Measurements from ENCODE around the gene AUTS2. TPM values are rescaled to one million over a fixed set of nuclear protein-coding genes. Genes with fewer than 3 reads are reported as not detected.
"Not testable (repeated sequence)": the region's sequence is repeated elsewhere in the genome, so short reads cannot be mapped to it uniquely, and the experiment has no call there.

Gene AUTS2
- total RNA-seq, 1 donor from 2014 or later, result 71.3 TPM

DNA sequence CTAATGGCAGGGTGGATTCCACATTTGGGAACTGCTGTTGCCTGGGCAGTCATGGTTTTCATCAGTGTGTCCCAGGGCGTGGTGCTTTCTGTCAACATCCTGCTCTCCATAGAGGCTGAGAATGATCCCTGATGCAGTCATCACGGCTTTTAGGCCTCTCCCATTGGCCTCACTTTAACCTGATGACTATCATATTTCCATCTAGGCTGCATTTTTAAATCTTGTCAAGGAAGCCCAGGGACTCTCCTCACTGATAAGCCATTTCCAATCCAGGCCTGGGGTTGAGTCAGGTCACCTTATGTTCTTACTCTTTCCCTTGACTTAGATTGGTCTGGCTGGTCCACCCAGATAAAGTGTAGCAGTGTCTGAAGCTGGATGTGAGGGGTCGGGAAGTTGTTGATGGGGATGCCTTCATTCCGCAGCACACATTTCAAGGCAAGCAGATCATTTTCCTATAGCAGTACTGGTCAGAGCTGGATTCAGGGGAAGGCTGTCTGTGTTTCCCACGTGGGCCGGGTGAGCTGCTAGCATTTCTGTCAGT lies 177.0 kb downstream of the AUTS2 start:
- FAIRE-seq, result no peak
- DNase-seq (ENCODE audit: low spot score in 2 of 2), result no peak

DNA sequence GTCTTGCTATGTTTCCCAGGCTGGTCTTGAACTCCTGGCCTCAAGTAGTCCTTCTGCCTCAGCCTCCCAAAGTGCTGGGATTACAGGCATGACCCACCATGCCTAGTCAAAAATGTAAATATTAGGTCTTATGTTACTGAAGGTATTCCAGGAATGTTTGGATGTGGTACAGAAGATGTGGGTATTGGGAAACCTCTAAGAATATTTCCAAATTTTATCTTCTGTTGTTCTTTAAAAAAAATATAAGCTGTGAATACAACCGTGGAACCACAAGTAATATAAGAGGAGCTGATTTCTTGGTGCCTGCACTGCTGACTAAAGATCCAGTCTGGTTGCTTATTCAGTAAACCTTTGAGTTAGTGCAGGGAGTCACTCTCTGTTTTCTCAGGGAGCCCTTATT lies 178.3 kb downstream of the AUTS2 start:
- DNase-seq (ENCODE audit: low spot score in 2 of 2) (no peak), FAIRE-seq (no peak)

DNA sequence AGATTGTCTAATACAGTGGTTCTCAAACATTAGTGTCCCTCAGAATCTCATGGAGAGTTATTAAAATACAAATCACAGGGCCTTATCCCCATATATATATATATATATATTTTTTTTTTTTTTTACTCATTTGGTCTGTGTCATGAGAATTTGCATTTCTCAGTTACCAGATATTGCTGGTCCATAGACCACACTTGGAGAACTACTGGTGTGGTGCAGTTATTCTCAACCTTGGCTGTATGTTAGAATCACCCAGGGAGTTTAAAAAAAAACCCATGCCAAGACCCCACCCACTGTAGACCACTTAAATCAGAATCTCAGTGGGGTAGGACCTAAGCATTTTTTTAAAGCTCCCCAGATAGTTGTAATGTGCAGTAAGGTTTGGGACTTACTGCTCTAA lies 179.9 kb downstream of the AUTS2 start:
- no peak for FAIRE-seq

DNA sequence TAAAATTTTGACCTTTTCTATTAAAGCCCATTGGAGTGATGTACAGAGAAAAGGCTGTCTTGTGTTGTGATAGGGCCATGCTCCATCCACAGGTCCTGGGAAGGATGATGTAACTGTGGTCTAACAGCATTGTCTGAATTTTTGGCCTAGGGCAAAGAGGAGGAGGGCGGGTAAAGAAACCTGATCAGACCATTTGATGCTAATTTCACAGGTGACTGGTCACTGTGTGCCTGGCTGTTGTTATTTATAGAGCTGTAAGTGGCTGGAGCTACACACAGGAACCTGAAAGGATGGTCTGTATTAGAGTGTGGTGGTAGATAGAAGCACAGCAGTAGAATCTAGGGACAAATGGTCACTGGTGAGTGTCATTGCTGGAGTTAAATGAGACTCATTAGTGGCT lies 182.1 kb downstream of the AUTS2 start:
- DNase-seq (ENCODE audit: low spot score in 2 of 2), result no peak
- no peak for FAIRE-seq

More for the DNA sequence above, 179.9 kb downstream of the AUTS2 start:
- no peak for DNase-seq (ENCODE audit: low spot score in 2 of 2)

DNA sequence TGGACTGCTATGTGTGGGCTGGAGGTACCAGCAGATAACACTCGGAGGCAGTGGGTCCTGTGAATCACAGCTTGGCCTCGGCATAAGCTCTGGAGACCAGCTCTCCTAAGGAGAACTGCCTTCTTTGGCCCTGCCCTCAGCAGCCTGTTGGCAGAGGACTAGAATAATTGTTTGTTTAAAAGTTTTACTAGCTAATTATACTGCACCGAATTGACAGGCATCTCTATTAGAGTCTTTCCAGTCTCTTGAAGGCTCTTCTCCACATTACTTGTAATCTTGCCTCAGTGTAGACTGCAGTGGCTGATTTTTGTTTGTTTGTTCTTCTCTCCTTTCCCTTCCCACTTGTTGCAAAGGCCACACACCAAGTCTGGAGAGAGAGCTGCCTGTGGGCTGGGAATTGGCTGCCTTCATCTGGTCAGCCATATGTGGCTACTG lies 183.2 kb downstream of the AUTS2 start:
- no peak for DNase-seq (ENCODE audit: low spot score in 2 of 2)
- no peak for FAIRE-seq

DNA sequence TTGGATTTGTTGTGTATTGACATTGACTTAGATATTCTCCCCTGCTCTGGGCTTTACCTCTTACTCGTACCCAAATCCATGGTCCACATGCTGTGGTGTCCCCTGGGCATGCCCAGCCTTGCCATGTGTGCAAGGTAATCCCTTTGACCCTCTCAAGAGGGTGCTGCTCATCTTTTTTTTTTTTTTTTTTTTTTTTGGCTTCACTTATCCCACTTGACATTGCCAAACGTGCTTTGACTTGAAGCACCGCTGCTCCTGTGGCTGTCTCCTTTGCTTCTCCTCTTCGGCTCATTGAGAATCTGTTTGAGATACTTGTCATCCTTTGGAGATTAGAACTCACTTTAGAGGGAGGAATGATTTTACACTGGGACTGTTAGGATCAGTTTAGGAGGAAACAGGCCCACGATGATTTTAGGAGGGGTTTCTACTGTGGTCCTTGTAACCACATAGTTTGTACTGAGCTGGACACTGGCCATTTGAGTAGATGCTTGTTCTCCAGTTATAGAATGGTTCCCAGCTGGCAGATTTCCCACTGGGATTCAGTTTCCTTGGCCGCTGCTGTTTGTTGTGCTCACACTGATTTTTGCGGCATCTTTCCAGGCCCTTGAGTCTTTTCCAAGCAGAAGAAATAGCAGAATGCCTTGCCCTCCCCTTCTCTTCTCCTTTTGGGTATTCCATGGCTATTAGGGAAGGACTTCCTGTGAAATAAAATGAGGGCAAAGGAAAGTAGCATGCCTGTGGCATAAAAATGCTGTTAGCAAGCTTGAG lies 184.8 kb downstream of the AUTS2 start:
- DNase-seq (ENCODE audit: low spot score in 2 of 2), result no peak
- FAIRE-seq, result no peak

DNA sequence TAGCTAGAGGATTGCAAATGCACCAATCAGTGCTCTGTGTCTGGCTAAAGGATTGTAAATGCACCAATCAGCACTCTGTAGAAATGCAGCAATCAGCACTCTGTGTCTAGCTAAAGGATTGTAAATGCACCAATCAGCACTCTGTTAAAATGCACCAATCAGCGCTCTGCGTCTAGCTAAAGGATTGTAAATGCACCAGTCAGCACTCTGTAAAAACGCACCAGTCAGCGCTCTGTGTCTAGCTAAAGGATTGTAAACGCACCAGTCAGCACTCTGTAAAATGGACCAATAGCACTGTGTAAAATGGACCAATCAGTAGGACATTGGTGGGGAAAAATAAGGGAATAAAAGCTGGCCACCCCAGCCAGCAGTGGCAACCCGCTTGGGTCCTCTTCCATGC lies 187.9 kb downstream of the AUTS2 start:
- not testable (repeated sequence) for FAIRE-seq

DNA sequence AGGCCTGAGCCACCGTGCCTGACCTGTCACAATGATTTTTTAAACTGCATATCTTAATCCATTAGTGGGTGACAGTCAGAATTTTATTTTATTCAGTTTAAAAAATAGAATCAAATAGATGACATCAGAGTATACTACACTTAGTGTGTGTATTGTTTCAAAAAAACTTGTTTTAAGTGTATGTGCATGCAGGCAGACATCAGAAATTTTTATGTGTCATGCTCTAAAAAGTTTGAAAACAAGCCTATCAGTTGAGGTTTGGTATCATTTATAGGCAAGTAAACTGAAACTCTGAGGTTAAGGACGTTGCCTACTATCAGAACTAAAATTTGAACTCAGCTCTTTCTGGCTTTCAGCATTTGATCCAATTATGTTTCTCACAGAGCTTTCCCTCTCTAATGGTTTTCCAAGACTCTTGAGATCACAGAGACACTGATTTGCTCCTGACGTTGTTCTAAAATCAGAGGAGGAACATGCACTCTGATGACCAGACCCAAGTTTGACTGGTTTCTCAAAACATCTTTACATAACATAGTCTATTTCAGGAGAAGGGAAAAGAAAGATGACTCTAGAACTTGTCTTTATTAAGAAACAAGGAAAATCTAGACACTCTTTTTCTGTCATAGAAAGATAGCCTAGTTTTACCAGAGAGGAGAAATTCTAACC lies 188.6 kb downstream of the AUTS2 start:
- DNase-seq (ENCODE audit: low spot score in 2 of 2), result no peak
- FAIRE-seq, result no peak

More for the DNA sequence above, 187.9 kb downstream of the AUTS2 start:
- not testable (repeated sequence) for DNase-seq (ENCODE audit: low spot score in 2 of 2)

DNA sequence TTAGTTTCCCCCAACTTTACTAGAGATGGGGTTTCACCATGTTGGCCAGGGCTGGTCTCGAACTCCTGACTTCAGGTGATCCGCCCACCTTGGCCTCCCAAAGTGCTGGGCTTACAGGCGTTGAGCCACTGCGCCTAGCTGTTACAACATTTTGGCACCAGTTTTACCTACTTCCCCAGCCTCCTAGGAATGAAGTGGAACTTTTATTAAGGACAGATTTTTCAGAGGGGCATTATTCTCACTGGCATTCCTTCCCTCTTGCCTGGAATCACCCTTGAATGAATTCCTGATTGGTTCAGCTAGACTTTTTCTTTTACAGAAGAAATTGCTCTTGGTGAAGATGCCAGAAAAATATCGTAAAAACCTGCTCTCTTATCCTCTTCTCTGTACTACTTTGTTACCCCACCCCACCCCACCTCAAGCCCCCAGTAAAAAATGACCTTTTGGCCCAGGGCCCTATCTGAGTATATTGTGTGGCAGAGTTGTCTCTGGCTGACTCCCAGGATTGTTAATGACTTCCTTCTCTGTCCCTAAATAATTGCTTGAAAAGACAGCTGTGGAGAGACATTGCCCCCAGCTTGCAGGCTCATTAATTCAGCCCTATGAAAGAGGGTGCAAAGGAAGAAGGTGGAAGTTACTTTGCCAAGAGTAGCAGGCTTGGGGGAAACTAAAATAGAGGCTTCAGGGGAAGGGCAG lies 189.6 kb downstream of the AUTS2 start:
- no peak for DNase-seq (ENCODE audit: low spot score in 2 of 2)
- no peak for FAIRE-seq

DNA sequence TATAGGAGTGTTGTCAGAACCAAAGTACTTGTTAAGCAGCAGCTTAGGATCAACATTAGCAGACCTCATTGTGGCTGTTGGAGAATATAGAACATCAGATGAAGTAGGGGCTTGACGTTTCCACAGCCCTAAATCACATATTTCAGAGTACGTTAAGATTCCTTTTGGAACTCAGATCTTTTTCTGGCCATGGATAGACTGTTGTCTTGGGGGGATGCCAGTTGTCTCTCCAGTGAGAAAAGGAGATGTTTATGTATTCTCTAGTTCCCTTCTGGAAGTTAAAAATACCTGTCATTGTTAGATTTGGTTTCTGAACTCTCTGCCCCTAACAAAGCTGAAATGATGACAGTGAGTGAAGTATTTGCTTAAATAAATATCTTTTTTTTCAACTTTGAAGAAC lies 191.3 kb downstream of the AUTS2 start:
- no peak for FAIRE-seq
- no peak for DNase-seq (ENCODE audit: low spot score in 2 of 2)

DNA sequence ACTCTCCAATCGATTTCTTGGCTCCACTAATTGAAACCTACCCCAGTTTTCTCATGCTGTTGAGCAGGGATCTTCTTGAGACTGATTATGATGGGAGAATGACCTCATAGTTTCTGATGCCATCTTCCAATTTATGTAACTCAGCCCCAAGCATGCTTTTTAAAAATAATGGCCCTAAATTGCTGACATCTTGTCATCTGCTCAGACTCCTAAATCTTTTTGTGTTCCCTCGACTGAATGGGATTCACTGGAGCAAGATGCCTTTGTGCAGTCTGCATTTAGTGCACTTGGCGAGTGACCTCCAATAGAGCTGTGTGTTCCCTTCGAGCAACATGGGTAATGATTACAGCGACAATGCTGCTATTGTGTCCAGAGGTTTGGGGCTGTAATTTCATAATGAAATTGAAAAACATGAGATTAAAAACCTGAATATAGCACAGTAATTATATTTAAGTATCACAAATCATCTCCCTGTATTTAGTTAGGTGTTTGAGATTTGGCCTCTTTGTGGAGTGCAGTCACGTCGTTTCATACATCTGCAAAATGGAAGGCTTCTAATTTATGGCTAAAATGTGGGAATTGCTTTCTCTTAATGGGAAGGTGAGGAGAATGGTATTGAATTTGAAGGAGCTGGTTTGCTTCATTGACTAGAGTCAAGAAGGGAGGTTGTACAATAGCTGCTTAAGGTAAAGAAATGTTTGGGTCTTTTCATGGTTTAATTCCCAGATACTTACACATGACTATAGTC lies 192.9 kb downstream of the AUTS2 start:
- FAIRE-seq, result no peak

DNA sequence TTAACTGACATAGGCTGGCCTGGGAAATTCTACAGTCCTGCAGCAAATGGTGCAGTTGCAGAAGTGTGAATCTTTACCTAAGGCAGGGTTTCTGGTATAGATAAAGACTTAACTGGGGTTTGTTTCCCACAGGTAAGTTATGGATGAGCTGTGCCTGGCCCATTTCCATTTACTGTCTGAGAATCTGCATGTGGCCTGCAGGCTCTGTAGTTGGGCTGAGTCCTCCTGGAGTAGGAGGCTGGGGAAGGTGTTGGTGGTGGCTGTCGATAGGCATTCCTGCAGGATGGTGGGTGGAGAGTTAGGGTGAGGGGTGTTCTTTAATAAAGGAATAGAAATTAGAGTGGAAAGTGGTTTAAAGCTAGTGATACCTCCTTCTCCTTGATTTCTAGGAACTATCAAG lies 193.5 kb downstream of the AUTS2 start:
- FAIRE-seq (no peak), DNase-seq (ENCODE audit: low spot score in 2 of 2) (no peak)

More for the DNA sequence above, 192.9 kb downstream of the AUTS2 start:
- DNase-seq (ENCODE audit: low spot score in 2 of 2), result no peak

DNA sequence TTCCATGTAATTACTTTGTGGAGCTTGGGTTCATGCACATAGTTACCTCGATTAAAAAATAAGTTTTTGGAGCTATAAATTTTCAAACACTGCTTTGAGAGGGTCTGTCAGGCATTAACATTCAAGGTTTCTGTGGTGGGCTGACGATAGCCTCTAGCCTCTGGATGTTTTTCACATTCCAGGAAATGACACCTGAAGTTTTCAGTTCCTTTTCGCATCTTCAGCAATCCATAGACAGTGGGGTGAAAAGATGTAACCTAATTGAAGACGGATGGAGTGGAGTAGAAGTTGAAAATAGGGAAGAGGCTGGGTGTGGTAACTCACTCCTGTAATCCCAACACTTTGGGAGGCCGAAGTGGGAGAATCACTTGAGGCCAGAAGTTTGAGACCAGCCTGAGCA lies 197.7 kb downstream of the AUTS2 start:
- FAIRE-seq (no peak), DNase-seq (ENCODE audit: low spot score in 2 of 2) (no peak)

DNA sequence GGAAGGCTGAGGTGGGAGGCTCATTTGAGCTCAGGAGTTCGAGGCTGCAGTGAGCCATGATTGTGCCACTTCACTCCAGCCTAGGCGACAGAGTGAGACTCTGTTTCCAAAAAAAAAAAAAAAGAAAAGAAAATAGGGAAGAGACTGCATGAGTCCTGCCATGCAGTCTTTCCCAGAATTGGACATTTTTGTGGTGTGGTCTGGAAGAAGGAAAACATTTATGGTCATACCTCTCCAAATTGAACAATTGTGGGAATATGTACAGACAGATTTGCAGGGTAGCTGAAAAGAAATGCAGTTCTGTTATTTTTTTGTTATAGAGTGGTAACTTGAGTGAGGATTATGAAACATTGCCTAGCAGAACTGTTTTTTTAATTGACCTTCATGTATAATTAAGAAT lies 198.1 kb downstream of the AUTS2 start:
- FAIRE-seq (no peak), DNase-seq (ENCODE audit: low spot score in 2 of 2) (no peak)

DNA sequence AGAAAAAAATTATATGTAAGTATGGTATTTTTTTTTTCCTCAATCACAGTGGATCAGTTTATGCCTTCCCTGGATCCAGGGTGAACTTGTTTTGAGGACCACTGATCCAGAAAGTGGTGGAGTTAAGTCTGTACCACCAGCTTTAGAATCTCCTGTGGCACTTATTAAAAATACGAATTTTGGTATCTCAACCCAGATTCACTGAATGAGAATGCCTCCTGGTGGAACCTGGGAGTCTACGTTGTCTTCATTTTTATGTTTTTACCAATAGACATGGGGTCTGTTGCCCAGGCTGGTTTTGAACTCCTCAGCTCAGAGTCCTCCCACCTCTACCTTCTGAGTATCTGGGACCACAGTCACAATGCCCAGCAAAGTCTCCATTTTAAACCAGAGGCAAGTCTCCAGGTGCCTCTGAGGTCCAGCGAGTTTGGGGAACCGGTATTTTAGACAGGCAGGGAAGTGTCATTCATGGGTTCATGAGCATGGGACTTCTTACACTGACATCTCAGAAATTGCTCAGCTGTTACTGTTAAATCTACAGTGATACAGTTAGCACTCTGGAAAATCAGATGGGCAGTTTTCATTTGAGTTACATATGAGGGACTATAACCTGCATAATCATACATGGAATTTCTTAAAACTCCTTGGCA lies 200.9 kb downstream of the AUTS2 start:
- FAIRE-seq (no peak), DNase-seq (ENCODE audit: low spot score in 2 of 2) (no peak)

DNA sequence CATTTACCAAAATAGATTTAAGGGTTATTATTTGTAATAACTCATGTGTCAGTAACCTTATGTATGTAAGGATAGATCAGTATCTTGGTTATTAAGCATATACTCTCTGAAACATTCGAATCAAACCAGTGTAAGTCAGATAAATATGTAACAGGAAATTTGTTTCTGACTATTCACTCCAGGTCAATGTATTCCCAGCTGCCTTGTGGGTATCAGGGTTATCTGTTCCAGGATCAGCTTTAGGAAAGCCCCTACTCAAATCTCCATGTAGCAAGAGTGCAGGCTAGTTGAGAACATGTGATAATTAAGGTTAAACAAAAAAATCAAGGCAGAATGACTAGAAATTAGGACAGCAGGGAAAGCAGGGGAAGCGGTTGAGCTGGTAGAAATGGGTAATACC lies 201.7 kb downstream of the AUTS2 start:
- FAIRE-seq (no peak), DNase-seq (ENCODE audit: low spot score in 2 of 2) (no peak)

DNA sequence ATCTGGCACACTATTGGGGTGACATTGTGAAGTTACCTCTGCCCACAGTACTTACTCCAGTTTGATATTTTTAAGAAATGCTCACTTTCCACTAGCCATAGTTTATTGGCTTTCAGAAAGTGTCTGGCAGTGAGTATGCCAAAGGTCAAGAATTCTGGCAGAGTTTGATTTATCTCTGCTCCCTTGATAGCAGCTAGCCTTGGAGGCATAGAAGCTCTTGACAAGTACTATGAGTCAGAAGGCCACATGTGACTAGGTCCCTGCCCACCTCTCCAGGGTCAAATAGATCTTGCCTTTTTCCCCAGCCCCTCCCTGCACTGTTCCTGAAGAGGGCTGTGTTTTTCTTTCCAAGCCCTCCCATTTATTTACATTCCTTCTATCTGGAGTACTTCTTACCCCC lies 202.2 kb downstream of the AUTS2 start:
- no peak for DNase-seq (ENCODE audit: low spot score in 2 of 2)
- FAIRE-seq, result no peak

DNA sequence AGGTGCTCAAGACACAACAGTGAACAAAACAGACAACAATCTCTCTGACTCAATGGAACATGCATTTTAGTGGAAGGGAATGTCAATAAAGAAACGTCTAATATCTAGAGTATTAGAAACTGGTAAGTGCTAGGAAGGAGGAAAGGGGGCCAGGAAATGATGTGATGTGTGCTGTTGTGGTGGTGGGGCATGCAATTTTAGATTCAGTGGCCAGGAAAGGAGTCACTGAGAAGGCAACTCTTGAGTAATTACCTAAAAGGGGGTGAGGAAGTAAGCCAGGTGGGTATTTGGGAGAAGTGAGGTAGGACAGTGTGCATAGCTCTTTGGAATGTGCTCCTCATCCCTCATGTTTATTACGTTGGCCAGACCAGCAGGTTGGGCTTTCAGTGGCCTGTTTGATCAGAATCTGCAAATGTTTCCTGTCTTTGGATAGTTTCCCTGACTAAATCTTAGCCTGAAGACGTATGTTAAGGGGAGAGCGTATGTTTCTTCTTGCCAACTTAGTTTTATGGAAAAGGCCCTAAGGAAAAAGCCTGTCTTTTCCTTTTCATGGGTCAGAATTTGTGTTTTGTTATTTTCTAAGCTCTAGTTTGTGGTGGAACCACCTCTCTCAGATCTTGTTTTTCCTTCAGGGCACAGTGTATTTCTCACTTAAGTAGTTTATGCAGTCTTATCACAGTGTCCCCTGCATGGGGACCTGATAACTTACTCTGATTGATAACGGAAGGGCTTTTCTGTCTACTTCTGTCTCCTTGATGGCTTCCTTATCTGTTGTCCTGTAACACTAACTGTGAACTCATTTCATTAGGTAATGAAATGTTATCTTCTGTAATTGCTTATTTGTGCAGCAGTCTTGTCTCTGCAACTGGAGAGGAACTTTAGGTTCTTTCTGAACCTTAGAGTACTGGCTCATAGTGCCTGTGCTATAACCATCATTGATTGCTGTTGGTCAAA lies 203.7 kb downstream of the AUTS2 start:
- DNase-seq (ENCODE audit: low spot score in 2 of 2) (no peak), FAIRE-seq (no peak)
